Parathyroid adenoma (tissue), 2 donors: ENCODE data around the gene STX1A.

Experiments used
- H2AFZ ChIP-seq: fragments of 300-600 bp; sonication (generic); one replicate; pipeline ENCODE4 v1.7.0; 2017; ENCODE audit warnings: antibody characterized with exemption, mild to moderate bottlenecking
- H3K27ac ChIP-seq: fragments of 300-600 bp; sonication (generic); one replicate; pipeline ENCODE4 v1.7.0; 2017
- H3K27me3 ChIP-seq: fragments of 300-600 bp; sonication (generic); one replicate; pipeline ENCODE4 v1.7.0; 2017; ENCODE audit warnings: low read length; ENCODE audit not compliant: control insufficient read depth, insufficient read depth
- H3K36me3 ChIP-seq: fragments of 300-600 bp; sonication (generic); one replicate; pipeline ENCODE4 v1.7.0; 2017; ENCODE audit warnings: low read length; ENCODE audit not compliant: control insufficient read depth, insufficient read depth
- H3K4me1 ChIP-seq: fragments of 300-600 bp; sonication (generic); one replicate; pipeline ENCODE4 v1.7.0; 2017; ENCODE audit warnings: control low read depth
- H3K4me2 ChIP-seq: fragments of 300-600 bp; sonication (generic); one replicate; pipeline ENCODE4 v1.7.0; 2017; ENCODE audit warnings: low read length
- H3K4me3 ChIP-seq: fragments of 300-600 bp; sonication (generic); one replicate; pipeline ENCODE4 v1.7.0; 2017; ENCODE audit warnings: low read depth, low read length
- H3K79me2 ChIP-seq: fragments of 300-600 bp; sonication (generic); one replicate; pipeline ENCODE4 v1.7.0; 2017; ENCODE audit warnings: control low read depth
- H3K9ac ChIP-seq: fragments of 300-600 bp; sonication (generic); one replicate; pipeline ENCODE4 v1.7.0; 2017; ENCODE audit warnings: mild to moderate bottlenecking
- H3K9me3 ChIP-seq: fragments of 300-600 bp; sonication (generic); one replicate; pipeline ENCODE4 v1.7.0; 2017; ENCODE audit warnings: low read length; ENCODE audit not compliant: control insufficient read depth
- TF ChIP-seq, protein P1 (sequence below): fragments of 300-600 bp; sonication (generic); IDR thresholded peaks from one replicate; pipeline ENCODE4 v1.7.0; 2017; ENCODE audit warnings: antibody characterized with exemption, mild to moderate bottlenecking
- donor health status: primary hyperparathyroidism.

Gene STX1A

GRCh38 chr7:73742753-73743641 lies 23.5 kb upstream of the STX1A start:
- Histone ChIP-seq H3K4me2 (peak overlapping the region; percentile 59), H2AFZ (peak overlapping the region; percentile 92), H3K4me3 (peak overlapping the region; percentile 32), H3K4me1 (peaks cover 24% of the 10 kb centered on the region), H3K9ac (peak overlapping the region; percentile 70), H3K9me3 (no peaks in the 10 kb centered on the region), H3K27ac (peak overlapping the region; percentile 98), H3K79me2 (no peaks in the 10 kb centered on the region), H3K27me3 (no peaks in the 10 kb centered on the region), H3K36me3 (no peaks in the 10 kb centered on the region)
- TF ChIP-seq, protein P1, sequence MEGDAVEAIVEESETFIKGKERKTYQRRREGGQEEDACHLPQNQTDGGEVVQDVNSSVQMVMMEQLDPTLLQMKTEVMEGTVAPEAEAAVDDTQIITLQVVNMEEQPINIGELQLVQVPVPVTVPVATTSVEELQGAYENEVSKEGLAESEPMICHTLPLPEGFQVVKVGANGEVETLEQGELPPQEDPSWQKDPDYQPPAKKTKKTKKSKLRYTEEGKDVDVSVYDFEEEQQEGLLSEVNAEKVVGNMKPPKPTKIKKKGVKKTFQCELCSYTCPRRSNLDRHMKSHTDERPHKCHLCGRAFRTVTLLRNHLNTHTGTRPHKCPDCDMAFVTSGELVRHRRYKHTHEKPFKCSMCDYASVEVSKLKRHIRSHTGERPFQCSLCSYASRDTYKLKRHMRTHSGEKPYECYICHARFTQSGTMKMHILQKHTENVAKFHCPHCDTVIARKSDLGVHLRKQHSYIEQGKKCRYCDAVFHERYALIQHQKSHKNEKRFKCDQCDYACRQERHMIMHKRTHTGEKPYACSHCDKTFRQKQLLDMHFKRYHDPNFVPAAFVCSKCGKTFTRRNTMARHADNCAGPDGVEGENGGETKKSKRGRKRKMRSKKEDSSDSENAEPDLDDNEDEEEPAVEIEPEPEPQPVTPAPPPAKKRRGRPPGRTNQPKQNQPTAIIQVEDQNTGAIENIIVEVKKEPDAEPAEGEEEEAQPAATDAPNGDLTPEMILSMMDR: no peak

DNA sequence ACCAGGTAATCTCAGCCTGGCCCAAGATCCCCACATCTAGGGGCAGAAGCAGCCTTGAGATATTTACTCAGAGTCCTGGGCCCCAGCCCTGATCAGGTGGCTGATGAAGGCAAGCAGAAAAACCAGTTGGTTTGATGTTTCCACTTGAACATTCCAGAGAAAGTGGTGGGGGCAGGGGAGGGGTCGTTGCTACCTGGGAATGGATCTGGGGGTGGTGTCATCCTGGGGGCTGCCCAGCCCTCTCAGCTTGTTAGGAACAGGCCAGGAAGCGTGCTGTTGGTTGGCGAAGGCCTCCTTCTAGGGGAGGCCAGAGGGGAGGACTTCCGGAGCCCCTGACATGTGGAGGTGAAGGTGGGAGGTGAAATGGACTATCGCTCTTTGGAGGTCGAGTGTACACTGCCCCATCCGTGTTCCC lies 22.9 kb upstream of the STX1A start:
- TF ChIP-seq, protein P1: no peak
- peaks cover 29% of the 10 kb centered on the region for H3K4me1 ChIP-seq
- H2AFZ ChIP-seq: peak overlapping the region; percentile 92
- peak overlapping the region; percentile 32 for H3K4me3 ChIP-seq
- no peaks in the 10 kb centered on the region for H3K36me3 ChIP-seq
- H3K27ac ChIP-seq: peak overlapping the region; percentile 98
- peak overlapping the region; percentile 59 for H3K4me2 ChIP-seq
- H3K27me3 ChIP-seq: no peaks in the 10 kb centered on the region
- H3K9ac ChIP-seq: peak overlapping the region; percentile 70
- no peaks in the 10 kb centered on the region for H3K79me2 ChIP-seq
- no peaks in the 10 kb centered on the region for H3K9me3 ChIP-seq

DNA sequence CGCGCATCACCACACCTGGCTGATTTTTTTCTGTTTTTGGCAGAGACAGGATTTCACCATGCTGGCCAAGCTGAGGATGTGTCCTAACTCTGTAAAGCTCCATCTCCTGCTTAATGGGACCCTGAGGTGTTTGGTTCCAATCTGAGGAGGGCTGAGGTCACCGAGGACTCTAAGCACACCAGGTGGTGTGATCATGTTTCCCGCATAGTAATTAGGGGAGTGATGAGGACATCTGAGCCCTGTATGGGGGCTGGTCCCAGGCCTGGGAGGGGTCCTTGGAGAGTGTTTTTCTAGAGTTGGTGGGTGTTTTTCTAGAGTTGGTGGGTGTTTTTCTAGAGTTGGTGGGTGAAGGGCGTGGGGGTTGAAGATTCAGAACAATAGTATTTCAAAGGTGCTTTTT lies 22.1 kb upstream of the STX1A start:
- Histone ChIP-seq H3K9ac (no peak overlapping the region), H3K4me2 (no peak overlapping the region), H3K36me3 (no peaks in the 10 kb centered on the region), H3K4me3 (no peak overlapping the region), H3K27me3 (no peaks in the 10 kb centered on the region), H3K9me3 (no peaks in the 10 kb centered on the region), H2AFZ (peak overlapping the region; percentile 60), H3K27ac (peak overlapping the region; percentile 98), H3K4me1 (peaks cover 30% of the 10 kb centered on the region), H3K79me2 (no peaks in the 10 kb centered on the region)
- TF ChIP-seq, protein P1: no peak

- TF ChIP-seq, protein P1: no peak
- Histone ChIP-seq H3K79me2 (no peaks in the 10 kb centered on the region), H3K27me3 (no peaks in the 10 kb centered on the region), H2AFZ (no peak overlapping the region), H3K9me3 (no peaks in the 10 kb centered on the region), H3K4me2 (no peak overlapping the region), H3K4me1 (peaks cover 30% of the 10 kb centered on the region), H3K27ac (peak overlapping the region; percentile 27), H3K36me3 (no peaks in the 10 kb centered on the region), H3K9ac (no peak overlapping the region), H3K4me3 (no peak overlapping the region)
These were observed 21.3 kb upstream of the STX1A start for GRCh38 chr7:73740771-73741170.
